NCI-H748 (cell line): ENCODE results near the gene GATAD2B.
"Not testable (repeated sequence)": the region's sequence is repeated elsewhere in the genome, so short reads cannot be mapped to it uniquely, and the experiment has no call there.

Source experiments
- DNase-seq: peaks from one replicate; lab custom pipeline; 2025; ENCODE audit not compliant: unreplicated experiment; lab: John Stamatoyannopoulos, UW

Gene GATAD2B

DNA sequence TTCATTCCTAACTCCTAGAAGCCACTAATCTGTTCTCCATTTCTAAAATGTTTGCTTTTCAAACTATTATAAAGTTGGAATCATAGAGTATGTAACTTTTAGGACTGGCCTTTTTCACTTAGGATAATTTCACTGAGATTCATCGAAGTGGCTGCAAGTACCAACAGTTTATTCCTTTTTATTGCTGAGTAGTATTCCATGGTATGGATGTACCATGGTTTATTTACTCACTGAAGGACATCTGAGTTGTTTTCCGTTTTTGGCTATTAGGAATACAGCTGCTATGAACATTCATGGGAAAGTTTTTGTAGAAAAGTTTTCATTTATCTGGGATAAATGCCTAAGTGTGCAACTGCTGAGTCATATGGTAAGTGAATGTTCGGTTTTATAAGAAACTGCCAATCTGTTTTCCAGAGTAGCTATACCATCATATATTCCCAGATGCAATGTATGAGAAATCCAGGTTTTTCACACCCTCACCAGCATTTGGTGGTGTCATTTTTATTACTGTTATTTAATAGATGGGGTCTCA, 81.2 kb downstream of the GATAD2B start:
- DNase-seq = no peak

DNA sequence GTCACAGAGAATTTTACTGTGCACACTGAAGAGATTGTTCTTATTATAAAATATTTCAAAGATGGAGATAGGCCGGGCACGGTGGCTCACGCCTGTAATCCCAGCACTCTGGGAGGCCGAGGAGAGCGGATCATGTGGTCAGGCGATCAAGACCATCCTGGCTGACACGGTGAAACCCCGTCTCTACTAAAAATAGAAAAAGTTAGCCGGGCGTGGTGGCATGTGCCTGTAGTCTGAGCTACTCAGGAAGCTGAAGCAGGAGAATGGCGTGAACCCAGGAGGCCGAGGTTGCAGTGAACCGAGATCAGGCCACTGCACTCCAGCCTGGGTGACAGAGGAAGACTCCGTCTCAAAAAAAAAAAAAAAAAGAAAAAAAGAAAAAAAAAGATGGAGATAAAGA, 82.0 kb downstream of the GATAD2B start:
- not testable (repeated sequence) for DNase-seq

DNA sequence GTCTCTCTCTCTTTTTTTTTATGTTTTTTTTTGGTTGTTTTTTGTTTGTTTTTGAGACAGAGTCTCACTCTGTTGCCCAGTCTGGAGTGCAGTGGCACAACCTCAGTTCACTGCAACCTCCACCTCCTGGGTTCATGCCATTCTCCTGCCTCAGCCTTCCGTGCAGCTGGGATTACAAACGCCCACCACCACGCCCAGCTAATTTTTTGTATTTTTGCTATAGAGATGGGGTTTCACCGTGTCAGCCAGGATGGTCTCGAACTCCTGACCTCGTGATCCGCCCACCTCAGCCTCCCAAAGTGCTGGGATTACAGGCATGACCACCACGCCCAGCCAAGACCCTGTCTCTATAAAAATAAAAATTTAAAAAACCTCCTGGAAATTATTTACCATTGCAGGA, 88.8 kb downstream of the GATAD2B start:
- not testable (repeated sequence) for DNase-seq

DNA sequence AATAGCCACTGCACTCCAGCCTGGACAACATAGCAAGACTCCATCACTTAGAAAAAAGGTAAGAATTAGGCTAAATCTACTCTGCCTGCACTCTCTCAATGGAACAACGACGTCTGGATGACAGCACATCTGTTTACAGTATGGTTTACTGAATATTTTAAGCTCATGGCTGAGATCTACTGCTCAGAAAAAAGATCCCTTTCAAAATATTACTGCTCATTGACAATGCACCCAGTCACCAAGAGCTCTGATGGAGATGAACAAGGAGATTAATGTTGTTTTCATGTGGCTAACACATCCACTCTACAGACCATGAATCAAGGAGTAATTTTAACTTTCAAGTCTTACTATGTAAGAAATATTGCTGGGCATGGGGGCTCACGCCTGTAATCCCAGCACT, 89.6 kb downstream of the GATAD2B start:
- DNase-seq = no peak

DNA sequence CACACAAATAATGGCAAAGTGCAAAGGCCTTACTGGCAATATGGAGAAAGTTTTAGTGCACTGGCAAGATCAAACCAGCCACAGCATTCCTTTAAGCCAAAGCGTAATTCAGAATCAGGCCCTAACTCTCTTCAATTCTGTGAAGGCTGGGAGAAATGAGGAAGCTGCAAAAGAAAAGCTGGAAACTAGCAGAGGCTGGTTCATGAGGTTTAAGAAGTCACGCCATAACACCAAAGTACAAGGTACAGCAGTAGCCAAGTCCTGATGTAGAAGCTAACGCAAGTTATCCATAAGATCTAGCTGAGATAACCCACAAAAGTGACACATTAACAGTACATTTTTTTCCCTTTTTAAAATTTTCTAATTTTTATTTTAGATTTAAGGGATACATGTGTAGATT, 90.5 kb downstream of the GATAD2B start:
- no peak for DNase-seq

DNA sequence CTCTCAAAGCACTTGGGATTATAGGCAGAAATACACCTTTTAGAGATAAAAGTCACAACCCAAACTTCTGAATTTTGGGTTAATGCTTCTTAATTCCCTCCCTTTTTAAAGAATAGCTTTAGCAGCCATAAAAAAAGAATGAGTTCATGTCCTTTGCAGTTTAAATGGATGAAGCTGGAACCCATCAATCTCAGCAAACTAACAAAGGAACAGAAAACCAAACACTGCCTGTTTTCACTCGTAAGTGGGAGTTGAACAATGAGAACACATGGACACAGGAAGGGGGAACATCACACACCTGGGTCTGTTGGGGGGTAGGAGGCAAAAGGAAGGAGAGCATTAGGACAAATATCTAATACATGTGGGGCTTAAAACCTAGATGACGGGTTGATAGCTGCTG, 91.7 kb downstream of the GATAD2B start:
- DNase-seq = no peak

DNA sequence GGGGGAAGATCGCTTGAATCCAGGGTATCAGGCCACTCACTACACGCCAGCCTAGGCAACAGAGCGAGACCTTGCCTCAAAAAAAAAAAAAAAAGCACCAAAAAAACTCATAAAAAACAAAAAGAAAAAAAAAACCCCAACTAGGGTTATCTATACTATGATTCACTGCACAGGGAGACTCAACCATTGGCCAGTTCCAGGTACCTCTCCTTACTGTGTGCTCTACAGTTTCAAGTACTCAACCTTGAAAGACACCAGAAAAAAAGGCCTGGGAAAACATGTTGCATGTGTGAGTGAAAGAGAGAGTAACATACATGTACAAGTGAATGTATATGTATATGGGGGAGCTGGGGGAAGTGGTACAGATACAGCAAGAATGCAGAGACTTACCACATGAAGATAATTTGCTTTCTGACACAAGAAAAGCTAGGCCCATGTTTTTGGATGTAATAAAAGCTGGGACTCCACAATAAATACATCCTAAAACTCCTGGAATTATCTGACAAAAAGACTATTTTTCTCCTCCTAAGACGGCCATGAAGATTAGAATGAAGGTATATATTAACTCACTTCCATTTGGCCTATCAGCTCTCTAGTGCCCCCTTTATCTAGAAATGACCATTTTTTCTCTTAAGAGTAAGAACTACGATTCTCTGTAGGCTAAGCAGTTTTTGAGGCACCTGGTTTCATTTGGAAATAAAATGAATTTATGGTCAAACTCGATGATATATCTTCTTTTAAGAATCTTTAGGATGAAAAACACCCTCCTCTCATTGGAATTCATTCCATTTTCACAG, 95.4 kb downstream of the GATAD2B start:
- DNase-seq = no peak

DNA sequence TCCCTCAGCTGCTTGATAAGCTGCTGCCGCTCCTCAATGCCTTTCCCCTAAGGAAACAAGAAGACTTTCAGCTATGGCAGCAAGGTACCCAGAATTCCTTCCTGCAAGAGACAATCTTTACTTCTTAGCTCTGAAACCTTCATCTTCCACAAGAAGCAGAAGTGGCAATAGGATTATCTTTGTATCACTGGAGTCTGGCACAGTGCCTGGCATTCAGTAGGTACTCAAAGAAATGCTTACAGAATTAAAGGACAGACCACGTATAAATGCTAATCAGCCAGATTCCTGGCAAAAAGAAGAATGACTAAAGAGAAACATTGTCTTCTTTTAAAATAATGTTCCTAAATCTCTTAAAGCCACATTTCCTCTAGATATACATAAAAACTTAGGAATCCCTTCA, 103.9 kb downstream of the GATAD2B start:
- no peak for DNase-seq

DNA sequence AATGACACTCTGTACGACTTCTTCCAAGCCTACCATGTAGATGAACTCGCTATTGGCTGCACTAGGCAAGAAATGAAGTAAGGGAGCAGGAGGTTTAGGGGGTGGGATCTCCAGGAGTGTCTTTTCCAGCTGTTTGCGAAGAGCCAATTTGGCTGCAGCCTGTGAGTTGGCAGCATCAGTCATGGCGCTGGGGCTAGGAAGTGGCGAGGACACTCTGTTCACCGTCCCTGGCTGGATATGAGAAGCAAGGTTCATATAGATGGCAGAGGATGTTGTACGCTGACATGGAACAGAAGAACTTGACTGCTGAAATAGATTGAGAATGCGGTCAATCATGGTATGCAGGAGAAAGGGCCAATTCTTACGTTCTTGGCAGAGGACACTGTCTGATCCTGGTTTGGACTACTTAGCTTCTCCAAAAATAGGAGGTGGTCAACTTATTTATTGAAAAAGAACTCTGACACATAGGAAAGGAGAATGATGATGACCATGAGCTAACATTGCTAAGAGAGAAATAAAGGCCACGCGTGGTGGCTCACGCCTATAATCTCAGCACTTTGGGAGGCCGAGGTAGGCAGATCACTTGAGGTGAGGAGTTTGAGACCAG, 106.4 kb downstream of the GATAD2B start:
- DNase-seq = no peak

DNA sequence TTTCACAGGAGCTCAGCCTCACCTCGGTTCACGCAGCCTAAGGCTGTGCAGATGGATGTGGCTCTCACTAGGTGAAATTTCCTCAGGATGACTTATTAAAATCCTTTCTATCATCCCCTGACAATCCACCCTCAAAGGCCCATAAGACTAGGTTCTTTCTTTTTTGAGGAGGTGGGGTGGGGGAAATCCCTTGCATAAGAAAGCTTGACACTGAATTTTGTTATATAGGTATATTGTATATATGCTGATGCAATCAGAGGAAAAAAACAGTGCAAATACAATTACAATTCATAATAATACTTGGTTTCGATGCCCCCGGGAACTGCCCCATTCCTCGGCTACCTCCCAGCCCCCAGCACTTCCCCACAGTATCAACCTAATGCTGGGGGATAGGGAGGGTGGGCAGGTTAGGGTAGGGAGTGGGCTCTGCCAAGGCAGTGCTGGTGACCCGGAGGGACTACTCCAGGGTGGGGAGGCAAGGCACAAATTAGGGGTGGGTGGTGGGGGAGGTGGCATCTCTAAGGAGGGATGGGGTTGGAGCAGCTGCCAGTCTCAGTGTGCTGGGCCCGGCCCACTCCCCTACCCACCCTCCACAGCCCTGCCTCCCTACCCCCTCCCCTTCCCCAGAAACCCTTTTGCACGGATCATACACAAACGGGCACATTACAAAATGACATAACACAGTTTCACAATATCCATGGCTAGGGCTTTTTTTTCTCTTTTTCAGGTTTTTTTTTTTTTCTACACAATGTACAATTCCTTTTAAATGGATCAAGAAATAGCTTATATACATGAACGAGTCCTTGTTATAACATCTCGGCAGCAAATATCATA, 116.7 kb downstream of the GATAD2B start:
- no peak for DNase-seq

DNA sequence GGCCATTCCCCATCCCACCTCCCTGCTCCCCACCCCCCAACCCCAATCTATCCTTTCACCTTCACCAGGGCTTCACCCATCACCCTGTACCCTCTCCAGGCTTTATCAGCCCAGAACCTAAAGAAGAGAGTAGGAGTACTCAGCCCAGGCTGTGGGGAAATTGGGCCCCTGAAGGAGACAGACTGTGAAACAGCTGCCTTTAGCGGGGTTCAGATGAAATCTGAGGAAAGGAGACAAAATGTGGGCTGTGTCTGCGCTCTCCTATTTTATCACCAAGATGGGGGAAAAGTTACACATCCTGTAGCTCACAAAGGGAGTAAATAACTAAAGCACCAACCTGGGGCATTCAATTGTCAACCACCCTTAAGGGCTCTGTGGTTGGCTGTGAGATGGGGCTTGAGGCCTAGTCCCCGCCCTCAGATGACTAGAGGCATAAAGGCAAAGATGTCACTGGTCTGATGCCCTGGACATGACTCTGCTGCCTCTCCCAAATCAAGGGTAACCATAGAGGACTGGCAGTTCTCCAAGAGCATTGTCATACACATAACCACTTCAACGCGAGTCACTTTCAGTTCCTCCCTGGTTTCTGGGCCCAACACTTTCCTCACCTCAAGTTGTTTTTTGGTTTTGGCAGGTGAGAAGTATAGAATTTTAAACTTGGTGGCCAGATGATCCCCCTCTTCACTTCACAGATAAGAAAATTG, 117.6 kb downstream of the GATAD2B start:
- DNase-seq = no peak

DNA sequence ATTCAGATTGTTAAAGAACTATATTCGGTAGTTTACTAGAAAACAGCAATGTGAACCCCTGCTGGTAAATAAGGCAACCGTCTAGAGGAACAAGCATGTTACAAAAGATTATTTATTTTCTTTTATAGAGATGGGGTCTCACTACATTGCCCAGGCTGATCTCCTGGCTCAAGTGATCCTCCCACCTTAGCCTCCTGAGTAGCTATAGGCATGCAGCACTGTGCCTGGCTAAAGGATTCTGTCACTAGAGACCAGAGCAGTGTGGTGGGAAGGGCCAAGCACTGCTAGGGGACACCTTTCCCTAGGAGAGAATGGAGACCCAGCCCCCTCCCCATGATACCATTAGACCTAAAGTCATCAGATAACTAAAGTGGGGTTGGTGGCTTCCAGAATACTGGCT, 118.7 kb downstream of the GATAD2B start:
- no peak for DNase-seq

DNA sequence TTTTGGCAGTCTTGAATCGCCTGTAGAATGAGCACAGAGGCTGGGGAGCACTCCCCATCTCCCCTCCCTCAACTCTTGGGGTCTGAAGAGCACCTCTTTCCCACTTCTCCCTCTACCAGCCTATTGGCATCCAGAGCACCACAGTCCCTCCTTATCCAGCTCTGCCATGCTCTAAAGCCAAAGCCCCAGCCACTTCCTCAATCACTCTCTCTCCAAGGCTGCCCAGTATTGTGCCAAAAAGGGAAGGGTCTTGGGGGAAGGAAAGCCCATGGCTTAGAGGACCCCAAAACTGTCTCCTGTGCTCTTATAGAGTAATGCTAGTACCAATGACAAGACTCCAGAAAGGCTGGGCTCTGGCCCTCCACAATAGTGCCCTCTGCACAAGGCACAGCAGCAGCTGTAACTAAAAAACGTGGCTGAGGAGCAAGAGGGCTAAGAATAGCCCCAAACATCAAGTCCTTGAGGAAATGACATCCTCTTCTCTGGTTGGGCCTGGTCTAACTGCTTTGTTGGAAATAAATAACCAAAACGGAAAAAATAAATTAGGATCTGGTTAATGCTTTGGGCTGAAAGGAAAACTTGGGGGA, 119.2 kb downstream of the GATAD2B start:
- DNase-seq = no peak

DNA sequence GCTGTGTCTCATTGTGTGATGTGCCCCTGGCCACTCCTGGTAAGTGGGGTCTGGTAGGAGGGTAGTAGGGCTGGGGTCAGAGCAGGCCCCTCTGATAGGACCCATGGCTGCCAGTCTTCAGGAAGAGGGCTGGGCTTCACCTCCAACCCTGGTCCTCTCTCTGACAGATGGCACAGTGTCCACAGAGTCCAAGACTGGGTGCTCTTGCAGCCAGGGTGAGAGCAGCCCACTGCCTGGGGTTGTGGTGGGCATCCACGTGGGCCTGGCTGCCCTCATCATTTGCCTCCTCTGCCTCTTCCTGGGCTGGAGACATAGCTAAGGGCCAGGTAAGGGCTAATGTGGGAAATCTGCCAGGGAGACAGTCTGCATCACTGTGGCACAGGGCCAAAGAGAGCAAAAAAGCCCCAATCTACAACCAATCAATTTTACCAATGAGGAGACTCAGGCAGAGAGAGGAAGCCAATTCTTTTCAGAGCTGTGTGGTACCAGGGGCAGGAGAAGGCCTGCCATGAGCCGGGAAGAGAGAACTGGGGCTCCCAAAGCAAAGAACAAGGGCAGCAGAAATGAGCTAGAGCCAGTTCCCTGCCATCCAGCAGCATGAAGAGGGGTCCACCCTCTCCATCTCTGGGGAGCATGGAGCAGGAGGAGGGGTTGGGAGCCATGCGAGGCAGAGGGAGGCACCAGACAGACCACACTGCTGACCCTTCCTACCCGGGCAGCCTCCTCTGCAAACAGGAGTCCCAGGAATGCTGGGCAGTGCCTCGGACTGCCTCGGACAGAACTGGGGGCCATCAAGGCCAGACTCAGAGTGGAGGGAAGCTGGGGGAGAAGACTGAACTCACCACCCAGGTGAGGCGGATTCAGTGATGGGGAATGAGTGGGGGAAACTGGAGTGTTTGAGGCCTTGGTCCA, 120.7 kb downstream of the GATAD2B start:
- no peak for DNase-seq

DNA sequence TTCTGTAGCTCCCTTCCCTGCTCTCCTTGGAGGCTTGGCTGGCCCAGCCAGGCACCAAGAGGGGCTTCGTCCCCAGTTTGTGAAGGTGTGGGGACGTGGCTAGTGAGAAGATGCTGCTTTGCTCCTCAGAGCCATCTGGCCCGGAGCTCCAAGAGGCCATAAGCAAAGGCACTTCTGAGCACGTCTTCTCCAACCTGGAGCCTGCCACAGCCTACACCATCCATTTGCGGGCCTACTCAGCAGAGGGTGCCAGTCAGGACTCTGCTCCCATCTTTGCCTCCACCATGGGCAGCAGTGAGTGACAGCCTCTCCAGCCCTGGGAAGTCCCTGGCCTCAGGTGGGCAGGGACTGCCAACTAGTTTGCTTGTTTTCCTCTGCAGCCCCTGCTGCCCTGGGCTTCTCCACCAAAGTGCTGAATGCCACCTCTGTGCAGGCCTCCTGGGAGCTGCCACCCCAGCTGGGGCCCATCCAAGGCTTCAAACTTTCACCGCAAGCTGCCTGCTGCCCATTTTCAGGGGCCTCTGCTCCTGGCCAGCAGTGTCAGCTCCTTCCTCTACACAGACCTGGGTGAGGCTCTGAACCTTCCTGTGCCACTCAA, 121.6 kb downstream of the GATAD2B start:
- DNase-seq = no peak

DNA sequence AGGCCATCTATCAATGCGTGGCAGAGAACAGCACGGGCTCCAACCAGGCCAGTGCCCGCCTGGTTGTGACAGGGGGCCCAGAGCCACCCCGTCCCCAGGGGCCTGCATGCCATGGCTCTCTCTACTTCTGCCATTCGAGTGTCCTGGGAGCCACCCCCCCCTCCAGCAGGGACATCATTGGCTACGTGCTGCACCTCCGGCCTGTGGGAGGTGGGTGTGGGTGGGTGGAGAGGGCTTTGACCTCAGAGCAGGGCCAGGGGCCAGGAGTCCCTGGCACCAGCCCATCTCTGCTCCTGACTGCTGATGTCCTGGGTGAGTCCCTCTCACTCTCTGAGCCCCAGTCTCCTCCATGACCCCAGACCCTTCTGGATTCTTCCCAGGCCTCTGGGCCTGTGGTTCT, 122.3 kb downstream of the GATAD2B start:
- no peak for DNase-seq

DNA sequence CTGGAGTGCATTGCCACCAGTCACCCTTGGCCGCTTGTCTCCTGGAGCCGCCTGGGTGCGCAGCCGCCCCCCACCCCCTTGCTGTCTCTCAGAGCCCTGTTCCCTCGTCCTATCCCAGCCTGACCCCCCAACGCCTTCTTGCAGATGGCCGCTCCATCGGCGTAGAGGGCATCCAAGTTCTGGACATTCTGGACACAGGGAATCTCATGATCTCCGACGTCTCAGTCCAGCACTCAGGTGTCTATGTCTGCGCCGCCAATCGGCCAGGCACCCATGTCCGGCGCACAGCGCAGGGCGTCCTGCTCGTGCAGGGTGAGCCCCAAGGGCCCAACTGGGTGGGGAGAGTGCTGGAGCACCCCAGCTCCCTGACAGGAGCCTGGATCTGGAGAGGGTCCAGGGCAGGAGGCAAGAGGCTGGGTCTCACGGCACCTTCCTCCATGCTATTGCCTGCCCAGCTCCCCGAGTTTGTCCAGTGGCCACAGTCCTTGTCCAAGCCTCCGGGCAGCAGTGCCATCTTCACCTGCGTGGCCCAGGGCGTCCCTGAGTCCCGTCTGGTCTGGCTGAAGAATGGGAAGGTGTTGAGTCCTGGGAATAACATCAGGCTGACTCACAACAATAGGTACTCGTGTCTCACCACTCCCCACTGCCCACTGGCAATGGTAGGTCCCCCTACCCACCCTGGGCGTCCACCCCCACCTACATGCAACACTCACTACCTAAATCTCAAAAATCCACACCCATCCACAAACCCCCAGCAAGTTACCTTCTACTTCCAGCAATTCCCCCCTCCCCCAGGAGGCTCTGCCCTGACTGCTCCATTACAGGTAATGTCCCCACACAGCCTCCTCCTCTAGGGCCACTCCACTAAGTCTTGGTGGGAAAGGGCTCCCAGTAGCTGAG, 123.0 kb downstream of the GATAD2B start:
- DNase-seq = no peak

DNA sequence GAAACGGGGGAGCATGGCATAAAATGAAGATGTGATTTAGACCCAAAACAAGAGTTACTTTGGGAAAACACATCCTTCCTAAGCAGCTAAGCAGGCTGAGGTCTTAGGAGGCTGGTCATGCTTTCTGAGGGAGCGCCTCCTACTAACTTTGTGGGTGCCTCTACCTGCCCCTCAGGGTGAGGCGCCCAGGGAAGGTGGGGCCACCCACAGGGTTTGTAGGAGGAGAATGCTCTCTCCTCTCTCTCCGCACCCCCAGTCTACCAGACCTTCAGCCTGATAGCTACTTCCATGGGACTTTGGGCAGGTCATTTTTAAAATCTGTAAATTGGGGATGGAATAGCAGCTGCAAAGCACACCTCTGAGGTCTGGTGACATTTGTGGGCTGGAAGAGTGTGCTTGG, 123.8 kb downstream of the GATAD2B start:
- DNase-seq = no peak
